Adipose tissue (tissue), 3 donors: ENCODE results near the gene DSTN. TPM values are rescaled to one million over a fixed set of nuclear protein-coding genes. Genes with fewer than 3 reads are reported as not detected.

ENCODE experiments used
- H3K27ac ChIP-seq: one replicate; pipeline ENCODE4 v1.5.1; 2013; ENCODE audit warnings: low read depth, low read length
- WGBS, 3 donors: extraction: QIAGEN DNeasy Blood & Tissue Kit; methylation state at CpG; one replicate each; pipeline ENCODE4 v1.1.7; 2013; 5-methylcytosine and 5-hydroxymethylcytosine counted together
- polyA plus RNA-seq, 3 donors: library from polyadenylated mRNA; stranded (reverse); fragments of 200-250 nt; gene quantifications; one replicate each; pipeline ENCODE4 v1.2.3, GENCODE V29; 2013
- donor health status: healthy with polysubstance abuse.
- donor health status: Bipolar disorder and iron deficiency.
- donor health status: healthy.

DSTN gene
- 100 to 1,000 TPM; 200 to 487 (median 295) TPM for polyA plus RNA-seq

DNA sequence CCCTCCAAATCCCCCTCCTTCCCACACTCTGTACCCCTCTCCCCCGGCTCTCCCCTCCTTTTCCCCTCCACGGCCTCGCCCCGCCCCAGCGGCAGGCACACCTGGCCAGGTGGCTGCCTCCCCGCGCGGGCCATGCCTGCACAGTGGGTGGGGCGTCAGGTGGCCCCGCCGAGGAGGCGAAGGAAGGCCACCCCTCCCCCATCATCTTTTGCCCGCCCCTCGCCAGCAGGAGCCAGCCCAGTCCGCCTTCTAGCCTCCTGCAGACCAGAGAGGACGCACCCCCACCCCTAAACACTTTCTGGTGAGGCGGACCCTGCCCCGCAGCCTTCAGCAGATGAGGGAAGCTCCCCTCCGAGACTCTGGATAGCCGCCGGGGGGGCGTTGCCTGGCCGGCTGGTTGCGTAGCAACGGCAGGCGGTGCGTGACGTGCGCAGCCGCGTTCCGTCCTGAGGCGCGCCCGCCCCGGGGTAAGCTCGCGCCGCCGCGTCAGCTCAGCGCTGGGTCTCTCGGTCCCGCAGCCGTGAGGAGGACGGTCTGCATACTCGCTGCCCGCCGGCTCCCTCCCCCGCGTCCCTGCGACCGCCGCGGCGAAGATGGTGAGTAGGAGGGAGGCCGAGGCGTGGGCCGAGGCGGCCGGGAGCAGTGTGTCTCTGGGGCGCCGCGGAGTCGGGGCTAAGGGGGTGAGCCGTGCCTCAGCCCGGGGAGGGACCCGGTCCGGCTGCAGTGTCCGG, at the start of gene DSTN:
DSTN (plus strand) TSS at position 460 of the 731 bp plus-strand sequence; CDS start at position 594, 134 bp downstream.
- H3K27ac ChIP-seq: peak within 1 kb of the TSS; percentile 24
- 0 to 1% (median 0%) methylated on average over 67 to 70 of the region's 70 CpGs for WGBS, 3 donors

DNA sequence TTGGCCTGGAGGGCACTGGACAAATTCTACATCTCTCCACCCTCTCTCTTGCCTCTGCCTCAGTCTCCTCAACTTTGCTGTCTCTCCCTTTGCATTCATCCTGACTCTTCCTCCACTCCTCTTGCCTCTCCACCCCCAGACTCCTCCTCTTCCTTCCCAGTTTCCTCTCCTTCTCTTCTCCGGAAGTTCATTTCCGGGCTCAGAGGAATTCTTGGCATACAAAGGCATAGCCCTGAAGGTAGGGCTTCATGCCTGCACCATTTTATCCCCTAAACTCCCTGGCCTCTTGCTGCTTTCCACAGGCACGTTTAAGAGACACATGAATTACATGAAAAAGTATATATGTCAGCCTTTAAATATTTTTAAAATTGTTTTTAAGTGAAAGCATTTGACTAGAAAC, 49.3 kb upstream of the DSTN start:
- H3K27ac ChIP-seq: no peak overlapping the region
- 29 to 64% (median 31%) methylated on average over 3 of the region's 3 CpGs for WGBS, 3 donors

DNA sequence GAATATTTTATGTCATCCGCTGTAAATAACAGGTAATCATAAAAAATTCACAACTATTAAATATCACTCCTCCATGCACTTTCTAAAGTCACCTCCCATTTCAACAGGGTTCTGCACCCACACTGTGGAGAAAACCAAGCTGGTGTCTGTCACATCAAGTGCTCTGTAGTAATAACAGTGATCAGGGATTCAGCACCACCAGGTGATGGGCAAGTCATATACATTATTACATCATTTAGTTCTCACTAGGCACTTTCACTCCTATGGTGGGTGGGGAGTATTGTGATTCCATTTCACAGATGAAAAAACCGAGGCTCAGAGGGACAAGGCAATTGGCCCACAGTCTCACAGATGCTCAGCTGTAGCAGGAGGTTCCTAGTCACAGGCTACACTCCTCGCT, 47.3 kb upstream of the DSTN start:
- no peak overlapping the region for H3K27ac ChIP-seq
- WGBS, 3 donors: 80 to 85% (median 84%) methylated on average over 3 of the region's 3 CpGs

DNA sequence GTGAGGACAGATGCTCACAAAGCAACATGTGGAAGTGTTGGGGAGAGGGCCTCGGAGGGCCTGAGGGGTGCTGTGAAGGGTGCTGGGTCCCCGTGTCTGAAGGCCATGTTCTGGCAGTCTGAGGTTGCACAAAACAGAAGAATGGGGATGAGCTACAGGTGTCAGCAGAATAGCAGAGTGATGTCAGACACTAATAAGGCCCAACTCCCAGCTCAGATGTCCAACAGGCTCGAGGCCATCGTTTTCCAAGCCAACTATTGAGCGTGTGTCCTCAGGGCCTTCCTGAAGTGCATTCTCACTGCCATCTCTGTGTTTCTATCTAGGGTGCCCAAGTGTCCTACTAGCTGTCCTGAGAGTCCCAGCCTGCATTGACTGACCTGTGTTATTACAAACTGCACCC, 46.5 kb upstream of the DSTN start:
- H3K27ac ChIP-seq: no peak overlapping the region
- WGBS, 3 donors: 78 to 84% (median 84%) methylated on average over 5 of the region's 5 CpGs

DNA sequence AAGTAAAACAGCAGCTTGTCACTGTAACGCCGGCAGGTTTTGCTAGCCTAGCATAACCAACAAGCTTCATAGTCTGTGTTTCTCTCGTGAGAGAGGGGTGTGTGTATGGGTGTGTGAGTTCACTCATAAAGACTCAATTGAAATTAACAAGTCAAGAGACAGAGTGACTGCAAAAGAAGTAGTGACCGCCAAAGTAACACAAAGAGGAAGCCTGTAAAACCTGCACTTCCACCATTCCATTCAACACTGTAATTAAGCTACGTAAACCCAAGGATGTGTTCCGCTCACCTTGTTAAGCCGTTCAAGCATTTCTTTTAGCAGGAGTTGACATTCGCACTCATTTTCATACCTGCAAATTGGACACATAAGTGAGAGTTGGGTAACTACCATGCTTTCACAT, 45.3 kb upstream of the DSTN start:
- WGBS, 3 donors: 78 to 84% (median 81%) methylated on average over 8 of the region's 8 CpGs
- no peak overlapping the region for H3K27ac ChIP-seq

DNA sequence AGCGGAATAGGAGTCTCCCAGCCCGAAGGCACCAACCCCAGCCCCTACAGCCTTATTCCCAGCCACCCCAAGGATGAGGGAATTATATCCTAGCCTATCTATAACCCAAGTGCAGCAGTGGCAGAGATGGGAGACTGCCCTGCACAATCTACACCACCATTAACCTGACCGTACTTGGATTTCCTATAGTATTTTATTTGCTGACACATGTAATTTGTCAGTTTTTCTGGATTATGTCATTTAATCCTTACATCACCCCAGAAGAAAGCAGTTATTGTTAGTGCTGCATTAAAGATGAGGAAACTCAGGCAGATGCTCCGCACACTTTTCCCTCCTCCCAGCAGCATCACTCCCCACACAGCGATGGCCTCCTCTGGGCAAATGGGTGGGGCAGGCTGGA, 44.7 kb upstream of the DSTN start:
- WGBS, 3 donors: 92 to 93% (median 93%) methylated on average over 5 of the region's 5 CpGs
- H3K27ac ChIP-seq: no peak overlapping the region

DNA sequence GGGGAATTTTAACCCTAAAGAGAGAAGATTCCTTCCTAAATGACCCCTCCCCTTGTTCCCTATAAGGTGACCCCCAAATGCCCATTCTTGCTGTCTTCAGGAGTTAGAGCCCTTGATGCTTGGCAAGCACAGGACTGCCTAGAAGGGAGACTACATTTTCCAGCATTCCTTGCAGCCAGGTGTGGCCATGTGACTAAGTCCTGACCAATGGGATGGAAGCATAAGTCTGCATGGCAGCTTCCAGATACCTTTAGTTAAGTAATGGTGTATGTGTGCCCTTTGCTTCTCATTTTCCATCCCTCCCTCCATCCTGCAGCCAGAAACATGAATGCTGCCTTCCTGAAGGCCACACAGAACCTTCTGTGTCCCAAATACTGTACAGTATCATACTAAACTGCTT, 44.2 kb upstream of the DSTN start:
- no peak overlapping the region for H3K27ac ChIP-seq

DNA sequence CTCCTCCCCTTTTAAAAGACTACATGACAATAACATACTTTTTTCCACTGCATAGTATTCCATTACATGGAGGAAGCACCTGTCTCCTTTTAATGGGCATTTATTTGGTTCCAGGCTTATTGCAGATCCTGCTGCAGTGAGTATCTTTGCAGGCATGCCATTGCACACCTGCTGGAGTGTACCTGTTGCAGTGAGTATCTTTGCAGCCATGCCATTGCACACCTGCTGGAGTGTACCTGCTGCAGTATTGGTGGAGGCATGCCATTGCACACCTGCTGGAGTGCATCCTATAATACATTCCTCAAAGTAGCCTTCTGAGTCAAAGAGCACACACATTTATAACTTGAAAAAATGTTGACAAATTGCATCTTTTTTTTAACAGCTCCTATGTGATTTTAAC, 40.3 kb upstream of the DSTN start:
- no peak overlapping the region for H3K27ac ChIP-seq

DNA sequence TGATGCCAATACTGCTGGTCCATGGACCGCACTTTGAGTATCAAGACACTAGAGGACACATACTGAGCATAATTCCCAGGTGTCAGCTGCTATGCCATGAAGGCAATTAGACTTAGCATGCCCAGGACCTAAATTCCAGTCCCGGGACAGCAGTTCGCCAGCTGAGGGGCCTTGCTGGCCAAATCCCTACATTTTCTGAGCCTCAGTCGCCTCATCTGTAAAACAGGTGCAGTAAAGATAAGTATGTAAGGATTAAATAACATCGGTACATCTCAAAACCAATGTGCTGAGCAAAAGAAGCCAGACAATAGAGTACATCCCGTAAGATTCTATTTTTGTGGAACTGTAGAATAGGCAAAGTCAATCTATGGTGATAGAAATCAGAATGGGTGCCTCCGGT, 39.7 kb upstream of the DSTN start:
- WGBS, 3 donors: 86 to 87% (median 87%) methylated on average over 7 of the region's 7 CpGs
- no peak overlapping the region for H3K27ac ChIP-seq

DNA sequence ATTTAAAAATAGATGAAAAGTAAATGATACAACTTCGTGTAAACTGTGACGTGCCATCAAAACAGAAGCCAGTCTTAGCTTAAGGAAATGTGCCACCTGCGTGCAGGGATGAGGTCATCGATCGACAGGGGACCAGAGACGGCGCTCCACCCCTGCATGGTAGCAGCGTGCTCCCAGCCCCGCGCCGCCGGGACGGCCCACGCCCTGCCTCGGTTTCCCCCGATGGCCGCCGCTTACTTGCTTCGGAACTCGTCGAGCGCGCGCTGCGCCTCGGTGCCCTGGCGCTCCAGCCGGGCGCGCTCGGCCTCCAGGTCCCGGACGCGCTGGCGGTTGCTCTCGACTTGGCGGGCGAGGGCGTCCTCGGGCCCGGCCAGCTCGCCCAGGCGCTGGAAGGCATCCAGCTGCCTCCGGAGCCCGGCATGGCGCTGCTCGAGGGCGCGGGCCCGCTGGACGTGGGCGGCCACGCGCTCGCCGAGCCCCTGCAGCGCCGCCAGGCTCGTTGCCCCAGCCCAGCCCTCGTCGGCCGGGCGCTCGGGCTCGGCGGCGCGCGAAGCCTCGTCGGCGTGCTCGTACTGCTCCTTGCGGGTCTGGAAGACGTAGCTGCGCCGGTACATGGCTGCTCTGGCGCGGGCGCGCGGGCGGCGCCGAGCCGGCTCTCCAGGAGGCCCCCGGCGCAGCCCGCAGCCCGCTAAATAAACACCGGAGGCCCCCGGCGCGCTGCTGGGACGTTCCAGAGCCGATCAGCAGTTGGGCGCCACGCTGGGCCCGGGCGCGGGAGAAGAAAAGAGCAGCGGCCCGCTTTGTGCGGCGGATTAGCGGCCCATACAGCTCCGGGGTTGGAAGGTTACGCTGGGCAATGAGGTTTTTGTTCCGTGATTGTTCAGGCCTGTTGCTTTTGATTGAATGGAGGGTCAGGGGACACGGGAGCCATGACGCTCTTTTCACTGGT, 38.9 kb upstream of the DSTN start, which contains the start of gene BFSP1:
BFSP1 (minus strand) TSS at position 664 of the 949 bp plus-strand sequence; CDS start at position 614, 50 bp downstream.
- WGBS, 3 donors: 0 to 1% (median 1%) methylated on average over 94 to 111 of the region's 111 CpGs
- H3K27ac ChIP-seq: no peak within 1 kb of the TSS

DNA sequence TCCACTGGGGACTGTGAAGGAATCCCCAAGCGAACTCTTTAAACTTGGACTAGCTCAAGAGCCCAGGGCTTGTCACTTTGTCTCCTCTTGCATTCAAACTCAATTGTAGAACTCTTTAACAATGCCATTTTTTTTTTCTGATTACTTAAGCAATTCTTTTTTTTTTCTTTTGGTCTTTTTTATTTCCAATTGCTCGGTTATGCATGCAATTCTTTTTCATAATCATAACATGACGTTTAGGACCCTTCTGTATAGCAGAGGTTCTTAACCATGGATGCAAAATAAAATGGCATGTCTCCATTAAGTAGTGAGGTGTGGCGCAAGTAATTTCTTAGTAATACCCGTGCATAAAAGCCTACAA, 38.2 kb upstream of the DSTN start:
- 64 to 75% (median 72%) methylated on average over 5 of the region's 5 CpGs for WGBS, 3 donors
- H3K27ac ChIP-seq: no peak overlapping the region

DNA sequence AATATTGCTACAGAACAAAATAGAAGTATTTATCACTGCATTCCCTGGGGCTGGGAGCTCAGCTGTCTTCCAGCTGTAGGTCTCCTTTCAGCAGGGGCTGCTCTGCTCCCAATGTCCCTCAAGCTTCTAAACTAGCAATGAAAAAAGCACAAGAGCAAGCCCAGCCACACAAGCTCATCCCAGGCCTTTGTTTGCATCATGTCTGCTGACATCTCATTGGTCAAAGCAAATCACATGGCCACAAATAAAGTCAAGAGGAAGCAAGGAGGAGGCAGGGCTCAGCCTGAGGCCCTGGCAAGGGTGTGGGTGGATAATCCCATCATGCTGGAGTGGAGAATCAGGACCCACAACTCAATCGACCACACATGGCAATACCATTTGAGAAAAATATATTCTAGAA, 36.5 kb upstream of the DSTN start:
- H3K27ac ChIP-seq: no peak overlapping the region
- WGBS, 3 donors: 42 to 70% (median 48%) methylated on average over 1 of the region's 1 CpG

DNA sequence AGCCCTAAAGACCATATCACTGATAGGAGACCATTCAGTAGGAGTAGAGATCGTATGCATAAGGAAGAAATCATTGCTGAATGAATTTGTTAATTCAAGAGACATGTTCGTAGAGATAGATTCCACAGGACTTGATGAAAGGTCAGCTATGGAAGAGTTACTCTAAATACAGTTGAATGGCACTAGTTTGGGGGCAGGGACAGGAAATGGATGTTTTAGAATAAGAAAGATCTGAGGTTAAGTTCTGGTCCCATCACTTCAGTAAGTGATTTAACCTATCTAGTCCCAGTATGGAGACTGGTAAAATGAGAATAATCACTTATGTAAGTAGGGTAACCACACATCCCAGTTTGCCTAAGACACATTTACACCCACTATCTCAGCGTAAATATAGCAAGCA, 35.8 kb upstream of the DSTN start:
- 92 to 96% (median 94%) methylated on average over 3 of the region's 3 CpGs for WGBS, 3 donors
- H3K27ac ChIP-seq: no peak overlapping the region

DNA sequence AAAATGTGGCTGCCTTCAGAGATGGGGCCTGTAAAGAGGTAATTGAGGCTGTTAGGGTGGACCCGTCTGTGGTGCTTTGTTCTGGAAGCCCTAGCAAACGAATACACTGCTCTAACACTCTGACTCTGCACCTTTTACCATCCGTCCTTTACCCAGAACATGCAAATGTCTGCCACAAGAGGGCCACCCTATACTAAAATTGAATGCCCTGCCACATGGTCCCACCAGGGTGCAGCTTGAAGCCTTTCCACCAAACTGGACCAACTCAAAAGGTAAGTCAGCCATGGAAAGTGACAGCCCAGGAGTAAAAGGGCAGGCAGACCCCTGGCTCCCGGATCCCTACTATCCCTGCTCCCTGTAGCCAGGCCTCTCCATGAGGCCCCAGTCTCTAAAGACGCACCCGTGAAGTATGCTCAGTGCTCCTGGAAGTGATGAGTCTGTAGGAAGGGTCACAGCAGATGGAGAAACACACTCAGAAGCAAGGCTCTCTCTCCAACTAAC, 32.9 kb upstream of the DSTN start:
- no peak overlapping the region for H3K27ac ChIP-seq
- whole genome bisulfite sequencing, 3 donors: 26 to 29% (median 27%) methylated on average over 6 of the region's 6 CpGs

DNA sequence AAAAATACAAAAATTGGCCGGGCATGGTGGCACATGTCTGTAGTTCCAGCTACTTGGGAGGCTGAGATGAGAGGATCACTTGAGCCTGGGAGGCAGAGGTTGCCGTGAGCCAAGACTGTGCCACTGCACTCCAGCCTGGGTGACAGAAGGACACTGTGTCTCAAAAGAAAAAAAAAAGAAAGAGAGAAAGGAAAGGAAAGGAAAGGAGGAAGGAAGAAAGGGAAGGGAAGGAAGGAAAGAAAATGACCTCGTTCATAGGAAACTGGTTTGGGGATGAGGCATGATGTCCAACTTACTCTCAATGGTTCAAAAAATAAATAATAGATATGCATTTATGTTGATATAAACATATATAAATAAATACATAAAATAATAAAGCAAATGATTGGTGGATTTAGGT, 31.9 kb upstream of the DSTN start:
- no peak overlapping the region for H3K27ac ChIP-seq
- WGBS, 3 donors: 76 to 82% (median 78%) methylated on average over 3 of the region's 3 CpGs

DNA sequence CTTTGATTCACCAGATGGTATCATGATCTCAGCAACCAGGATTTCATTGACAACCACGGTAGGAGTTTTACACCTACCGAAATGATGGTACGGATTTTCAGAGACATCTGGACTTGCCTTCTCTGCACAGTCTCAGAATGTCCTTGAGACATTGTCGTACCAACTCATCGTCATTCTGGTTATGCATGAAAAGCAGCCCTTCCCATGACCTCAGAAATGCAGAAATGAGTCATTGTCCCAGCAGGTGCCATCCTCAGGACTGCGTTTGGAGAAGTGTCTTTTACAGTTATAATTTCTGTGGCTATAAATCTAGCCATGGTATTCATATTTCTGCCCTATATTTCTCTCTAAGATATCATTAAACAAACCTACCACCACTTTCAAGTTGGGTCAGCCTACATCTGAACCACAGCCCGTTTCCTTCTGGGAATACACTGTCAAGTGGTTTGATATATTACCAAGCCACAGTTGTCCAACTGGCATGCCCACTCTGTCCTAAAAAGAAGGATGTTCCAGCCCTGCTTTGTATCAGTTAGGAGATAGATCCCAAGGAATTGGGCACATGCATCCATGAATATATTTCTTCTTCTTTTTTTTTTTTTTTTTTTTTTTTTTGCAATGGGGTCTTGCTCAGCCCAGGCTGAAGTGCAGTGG, 31.2 kb upstream of the DSTN start:
- 62 to 73% (median 64%) methylated on average over 7 of the region's 7 CpGs for WGBS, 3 donors

DNA sequence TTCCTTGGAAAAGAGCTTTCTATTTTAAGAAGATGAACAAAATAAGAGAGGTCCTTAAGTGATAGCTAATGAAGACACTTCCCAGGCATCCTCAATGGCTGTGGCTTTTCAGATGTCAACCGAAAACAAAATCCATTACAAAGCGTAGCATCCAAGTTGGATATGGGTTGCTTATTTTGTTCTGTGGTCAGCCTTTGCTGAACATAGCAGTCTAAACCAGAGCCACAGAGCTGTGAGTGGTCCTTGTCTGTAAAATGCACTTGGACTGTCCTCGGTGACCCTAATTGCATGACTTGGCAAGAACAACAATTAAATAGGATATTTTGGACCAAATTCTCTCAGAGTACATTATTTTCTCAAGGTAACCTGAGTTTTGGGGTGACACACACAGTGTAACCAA, 28.3 kb upstream of the DSTN start:
- no peak overlapping the region for H3K27ac ChIP-seq
- 80 to 92% (median 89%) methylated on average over 3 of the region's 3 CpGs for WGBS, 3 donors

More for the DNA sequence above, 31.2 kb upstream of the DSTN start:
- no peak overlapping the region for H3K27ac ChIP-seq

DNA sequence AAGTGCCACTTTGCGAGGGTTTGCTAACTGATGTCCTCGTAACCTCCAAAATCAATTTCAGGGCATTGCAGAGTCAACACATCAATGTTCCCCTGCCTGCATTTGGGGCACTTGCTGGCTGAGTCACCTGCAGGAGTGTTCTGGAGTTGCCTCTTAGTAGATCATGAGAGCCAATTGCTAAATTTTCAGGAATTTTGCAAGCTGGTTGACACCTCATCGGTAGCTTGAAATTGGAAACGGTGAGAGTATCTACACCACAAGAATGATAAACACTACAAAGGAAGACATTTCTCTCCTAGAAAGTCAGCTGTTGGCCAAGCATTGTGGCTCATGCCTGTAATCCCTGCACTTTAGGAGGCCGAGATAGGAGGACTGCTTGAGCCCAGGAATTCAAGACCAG, 27.9 kb upstream of the DSTN start:
- 84 to 89% (median 85%) methylated on average over 5 of the region's 5 CpGs for WGBS, 3 donors

DNA sequence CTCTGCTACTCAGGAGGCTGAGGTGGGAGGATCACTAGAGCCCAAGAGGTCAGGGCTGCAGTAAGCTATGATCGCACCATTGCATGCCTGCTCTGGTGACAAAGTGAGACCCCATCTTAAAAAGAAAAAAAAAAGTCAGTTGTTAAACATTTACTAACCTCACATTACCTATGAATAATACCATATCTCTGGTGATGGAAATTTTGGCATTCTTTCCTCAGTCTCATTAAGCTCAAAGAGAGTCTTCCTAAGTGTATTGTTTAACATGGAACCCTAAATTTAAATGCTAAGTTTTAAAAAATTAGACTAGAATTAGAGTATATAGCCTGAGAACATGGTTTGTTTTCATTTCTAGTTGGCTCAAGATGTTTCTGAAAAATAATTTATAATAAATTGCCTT, 27.4 kb upstream of the DSTN start:
- WGBS, 3 donors: 88 to 96% (median 94%) methylated on average over 1 of the region's 1 CpG
- H3K27ac ChIP-seq: no peak overlapping the region

More for the DNA sequence above, 27.9 kb upstream of the DSTN start:
- H3K27ac ChIP-seq: no peak overlapping the region
